ENCODE measurements around the gene RAPGEF5.

- no peak for TF ChIP-seq CTCF (IDR thresholded peaks at IDR 0.05)
- no peak for TF ChIP-seq POLR2AphosphoS5 (IDR thresholded peaks at IDR 0.05)
- no peak for TF ChIP-seq POLR2A (IDR thresholded peaks at IDR 0.05)
Observed at GRCh38 chr7:22153432-22154142, 203.4 kb downstream of the RAPGEF5 start.
